HG02973 (cell line): ENCODE measurements around the gene ZBTB22.
A peak's percentile ranks its signal among the peaks of the same experiment; 100 is the strongest.
"Not testable (repeated sequence)": the region's sequence is repeated elsewhere in the genome, so short reads cannot be mapped to it uniquely, and the experiment has no call there.

Experiments used
- ATAC-seq: cut with Tn5 transposase; IDR thresholded peaks from one replicate; pipeline ENCODE4 v1.9.1; 2021; ENCODE audit warnings: moderate library complexity; ENCODE audit not compliant: unreplicated experiment

ZBTB22 gene, protein sequence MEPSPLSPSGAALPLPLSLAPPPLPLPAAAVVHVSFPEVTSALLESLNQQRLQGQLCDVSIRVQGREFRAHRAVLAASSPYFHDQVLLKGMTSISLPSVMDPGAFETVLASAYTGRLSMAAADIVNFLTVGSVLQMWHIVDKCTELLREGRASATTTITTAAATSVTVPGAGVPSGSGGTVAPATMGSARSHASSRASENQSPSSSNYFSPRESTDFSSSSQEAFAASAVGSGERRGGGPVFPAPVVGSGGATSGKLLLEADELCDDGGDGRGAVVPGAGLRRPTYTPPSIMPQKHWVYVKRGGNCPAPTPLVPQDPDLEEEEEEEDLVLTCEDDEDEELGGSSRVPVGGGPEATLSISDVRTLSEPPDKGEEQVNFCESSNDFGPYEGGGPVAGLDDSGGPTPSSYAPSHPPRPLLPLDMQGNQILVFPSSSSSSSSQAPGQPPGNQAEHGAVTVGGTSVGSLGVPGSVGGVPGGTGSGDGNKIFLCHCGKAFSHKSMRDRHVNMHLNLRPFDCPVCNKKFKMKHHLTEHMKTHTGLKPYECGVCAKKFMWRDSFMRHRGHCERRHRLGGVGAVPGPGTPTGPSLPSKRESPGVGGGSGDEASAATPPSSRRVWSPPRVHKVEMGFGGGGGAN

DNA sequence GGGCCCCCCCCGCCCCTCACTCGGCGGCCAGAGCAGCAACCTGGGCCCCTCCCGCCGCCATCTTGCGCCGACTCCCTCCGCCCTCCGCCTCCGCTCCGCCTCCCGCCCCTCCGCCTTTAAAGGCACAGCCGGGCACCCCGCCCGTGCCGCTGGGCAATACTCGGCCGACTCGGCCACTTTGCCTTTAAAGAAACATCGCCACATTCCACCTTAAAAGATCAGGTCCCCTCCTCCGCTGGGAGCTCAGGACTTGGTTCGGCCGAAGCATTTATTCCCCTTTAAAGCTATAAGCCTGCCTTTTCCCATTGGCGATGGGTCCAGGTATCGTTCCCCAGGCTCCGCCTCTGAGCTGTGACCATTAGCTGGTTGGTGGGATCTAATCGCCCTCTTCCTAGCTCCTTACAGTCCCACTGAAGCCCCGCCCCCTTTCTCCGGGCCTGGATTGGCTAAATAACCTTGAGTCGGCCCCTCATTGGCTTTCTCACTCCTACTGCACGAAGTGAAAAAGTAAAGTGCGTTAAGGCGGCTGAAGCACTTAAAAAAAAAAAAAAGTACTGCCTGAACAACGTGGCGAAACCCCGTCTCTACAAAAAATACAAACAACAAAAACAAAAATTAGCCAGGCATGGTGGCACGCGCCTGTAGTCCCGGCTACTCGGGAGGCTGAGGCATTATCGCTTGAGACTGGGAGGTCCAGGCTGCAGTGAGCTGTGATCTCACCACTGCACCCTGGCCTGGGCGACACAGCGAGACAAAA is at the start of gene ZBTB22:
TSS of gene ZBTB22 (minus strand) at position 76 of the 757 bp plus-strand sequence. CDS start 828 bp downstream, outside the sequence.
- ATAC-seq: peak; percentile 40

DNA sequence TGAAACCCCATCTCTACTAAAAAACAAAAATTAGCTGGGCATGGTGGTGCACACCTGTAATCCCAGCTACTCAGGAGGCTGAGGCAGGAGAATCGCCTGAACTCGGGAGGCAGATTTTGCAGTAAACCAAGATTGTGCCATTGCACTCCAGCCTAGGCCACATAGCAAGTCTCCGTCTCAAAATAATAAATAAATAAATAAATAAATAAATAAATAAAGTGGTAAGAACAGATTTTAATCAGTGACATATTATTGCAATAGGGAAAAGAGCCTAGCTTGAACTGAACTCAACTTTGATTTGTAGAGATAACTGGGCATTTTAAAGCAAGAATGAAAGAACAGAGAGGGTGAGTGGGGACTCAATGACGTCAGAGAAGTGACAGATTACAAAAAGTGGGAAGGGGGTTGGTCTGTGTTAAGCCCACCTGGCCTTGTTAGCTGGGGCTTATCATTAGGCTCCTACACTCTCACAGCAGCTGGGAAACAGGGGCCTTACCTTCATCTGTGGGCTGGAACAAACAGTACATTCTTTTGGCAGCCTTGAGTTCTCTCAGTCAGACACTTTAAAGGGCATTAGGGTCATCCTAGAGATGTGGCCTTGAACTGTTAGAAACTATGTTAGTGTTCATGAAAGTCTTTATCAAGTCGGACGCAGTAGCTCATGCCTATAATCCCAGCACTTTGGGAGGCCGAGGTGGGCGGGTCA is 49.6 kb upstream of the ZBTB22 start:
- ATAC-seq: no peak

DNA sequence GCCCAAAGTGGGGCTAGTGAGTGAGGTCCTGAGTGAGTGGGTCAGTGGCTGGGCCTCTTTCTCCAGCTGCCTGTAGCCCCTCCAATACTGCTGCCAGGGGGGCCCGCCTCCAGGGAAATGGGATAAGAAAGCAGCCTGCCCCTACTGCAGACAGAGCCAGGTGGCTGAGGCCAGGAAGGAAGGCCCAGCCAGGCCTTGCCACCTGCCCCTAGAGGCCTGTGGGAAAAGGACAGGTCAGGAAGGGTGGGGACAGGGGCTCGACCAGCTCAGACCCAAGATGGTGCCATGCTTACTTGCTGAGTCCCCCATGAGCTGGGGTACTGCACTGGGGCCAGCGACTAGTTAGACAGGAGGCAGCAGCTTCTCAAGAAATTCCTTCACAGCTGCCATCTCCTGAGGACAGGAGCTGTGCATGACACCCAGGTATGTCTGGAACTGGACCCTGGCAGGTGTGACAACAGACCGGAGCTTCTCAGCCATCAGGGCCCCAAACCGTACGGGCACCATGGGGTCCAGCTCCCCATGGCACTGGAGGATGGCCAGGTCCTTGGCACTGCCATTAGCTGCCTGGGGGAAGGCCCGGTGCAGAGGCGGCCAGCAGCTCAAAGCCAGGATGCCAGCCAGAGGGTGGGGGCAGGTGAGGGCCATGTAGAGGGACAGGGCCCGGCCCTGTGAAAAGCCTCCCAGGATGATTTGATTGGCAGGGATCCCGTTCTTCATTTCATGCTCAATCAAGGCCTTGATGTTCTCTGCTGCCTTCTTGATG is 47.8 kb upstream of the ZBTB22 start:
- ATAC-seq: not testable (repeated sequence)

DNA sequence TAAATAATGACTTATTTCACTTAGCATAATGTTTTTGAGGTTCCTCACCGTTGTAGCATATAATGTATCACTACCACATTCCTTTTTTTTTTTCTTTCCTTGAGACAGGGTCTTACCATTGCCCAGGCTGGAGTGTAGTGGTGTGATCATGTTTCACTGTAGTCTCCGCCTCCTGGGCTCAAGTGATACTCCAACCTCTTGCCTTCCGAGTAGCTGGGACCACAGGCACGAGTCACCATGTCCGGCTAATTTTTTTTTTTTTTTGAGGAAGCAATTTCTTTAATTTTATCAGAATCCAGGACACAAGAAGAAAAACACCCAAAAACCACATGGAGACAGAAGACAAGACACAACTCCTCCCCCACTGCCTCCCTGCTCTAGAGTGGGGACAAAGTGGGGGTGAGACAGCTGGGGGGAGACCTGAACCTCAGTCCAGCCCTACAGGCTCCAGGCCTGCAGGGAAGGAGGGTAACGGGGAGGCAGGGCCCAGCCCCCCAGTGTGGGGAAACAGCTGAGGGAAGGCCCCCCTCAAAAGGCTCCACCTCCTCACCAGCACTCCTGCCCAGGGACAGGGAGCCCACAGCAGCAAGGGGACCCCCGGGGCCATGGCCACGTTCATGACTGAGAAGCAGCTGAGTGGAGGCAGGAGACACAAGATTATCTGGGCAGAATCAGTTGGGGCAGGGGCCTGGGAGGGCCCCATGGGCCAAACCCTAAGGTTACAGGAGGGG is 47.1 kb upstream of the ZBTB22 start:
- not testable (repeated sequence) for ATAC-seq

DNA sequence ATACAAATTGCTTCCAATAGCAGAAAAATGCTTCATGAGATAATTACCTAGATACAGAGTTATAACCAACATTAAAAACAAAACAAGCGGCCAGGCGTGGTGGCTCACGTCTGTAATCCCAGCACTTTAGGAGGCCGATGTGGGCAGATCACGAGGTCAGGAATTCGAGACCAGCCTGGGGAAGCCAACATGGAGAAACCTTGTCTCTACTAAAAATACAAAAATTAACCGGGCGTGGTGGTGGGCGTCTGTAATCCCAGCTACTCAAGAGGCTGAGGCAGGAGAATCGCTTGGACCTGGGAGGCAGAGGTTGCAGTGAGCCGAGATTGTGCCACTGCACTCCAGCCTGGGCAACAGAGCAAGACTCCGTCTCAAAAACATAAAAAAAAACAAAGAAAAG is 45.9 kb upstream of the ZBTB22 start:
- ATAC-seq: not testable (repeated sequence)

DNA sequence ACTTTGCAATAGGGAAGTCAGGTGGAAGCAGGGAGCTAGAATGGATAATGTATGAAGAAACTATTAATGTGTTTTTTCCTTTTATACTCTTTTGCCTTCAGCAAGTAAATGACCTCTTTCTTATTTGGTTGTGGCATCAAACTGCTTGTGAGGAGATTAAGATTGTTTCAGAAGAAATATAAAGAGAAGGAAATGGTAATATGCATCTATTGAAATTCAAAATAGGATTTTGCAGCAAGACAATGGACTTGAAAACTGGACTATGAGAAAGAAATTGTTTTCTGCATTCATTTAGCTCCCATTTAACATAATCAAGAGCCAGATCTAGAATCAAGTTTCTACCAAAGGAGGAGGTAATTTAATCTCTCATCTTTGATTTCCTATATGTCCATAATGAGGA is 41.8 kb upstream of the ZBTB22 start:
- ATAC-seq: no peak

DNA sequence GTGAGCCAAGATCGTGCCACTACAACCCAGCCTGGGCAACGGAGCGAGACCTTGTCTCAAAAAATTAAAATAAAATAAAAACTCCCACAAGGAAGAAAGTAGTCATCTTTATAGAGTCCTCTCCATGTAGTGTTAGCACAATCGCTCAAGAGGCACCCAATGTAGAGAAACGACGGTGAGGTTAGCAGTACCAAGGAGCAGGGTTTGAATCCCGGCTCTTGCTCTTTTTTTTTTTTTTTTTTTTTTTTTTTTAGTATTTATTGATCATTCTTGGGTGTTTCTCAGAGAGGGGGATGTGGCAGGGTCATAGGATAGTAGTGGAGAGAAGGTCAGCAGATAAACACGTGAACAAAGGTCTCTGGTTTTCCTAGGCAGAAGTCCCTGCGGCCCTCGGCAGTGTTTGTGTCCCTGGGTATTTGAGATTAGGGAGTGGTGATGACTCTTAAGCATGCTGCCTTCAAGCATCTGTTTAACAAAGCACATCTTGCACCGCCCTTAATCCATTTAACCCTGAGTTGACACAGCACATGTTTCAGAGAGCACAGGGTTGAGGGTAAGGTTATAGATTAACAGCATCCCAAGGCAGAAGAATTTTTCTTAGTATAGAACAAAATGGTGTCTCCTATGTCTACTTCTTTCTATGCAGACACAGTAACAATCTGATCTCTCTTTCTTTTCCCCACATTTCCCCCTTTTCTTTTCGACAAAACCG is 39.8 kb upstream of the ZBTB22 start:
- ATAC-seq: not testable (repeated sequence)

DNA sequence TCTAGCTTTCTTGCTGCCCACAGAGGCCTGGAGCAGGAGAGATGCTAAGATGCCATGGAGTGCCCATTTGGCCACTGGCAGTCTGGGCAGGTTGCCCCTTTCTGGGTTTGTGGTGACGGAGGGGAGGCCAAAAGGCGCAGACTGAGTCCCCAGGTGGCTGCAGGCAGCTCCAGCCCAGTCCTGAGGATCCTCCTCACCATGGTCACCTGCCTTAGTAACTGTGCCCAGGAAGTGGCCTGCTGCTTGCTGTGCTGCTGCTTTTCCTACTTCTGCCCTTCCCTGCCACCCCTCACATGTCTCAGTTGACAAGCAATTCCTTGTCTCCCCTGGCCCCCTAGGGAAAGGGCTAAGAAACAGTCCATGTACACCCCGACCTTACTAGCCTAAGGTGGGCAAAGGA is 38.8 kb upstream of the ZBTB22 start:
- ATAC-seq: no peak

DNA sequence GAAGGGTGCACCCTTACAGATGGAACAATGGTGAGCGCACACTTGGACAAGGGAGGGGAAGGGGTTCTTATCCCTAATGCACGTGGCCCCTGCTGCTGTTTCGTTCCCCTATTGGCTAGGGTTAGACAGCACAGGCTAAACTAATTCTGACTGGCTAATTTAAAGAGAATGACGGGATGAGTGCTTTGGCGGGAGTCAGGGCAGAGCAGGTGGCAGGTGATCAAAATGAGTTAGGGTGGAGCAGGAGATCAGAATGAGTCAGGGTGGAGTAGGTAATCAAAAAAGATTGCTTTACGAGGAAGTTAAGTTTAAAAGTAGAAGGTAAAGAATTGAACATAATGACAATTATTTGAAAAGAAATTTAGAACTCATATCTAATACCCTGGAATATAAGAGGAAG is 38.3 kb upstream of the ZBTB22 start:
- ATAC-seq: not testable (repeated sequence)

DNA sequence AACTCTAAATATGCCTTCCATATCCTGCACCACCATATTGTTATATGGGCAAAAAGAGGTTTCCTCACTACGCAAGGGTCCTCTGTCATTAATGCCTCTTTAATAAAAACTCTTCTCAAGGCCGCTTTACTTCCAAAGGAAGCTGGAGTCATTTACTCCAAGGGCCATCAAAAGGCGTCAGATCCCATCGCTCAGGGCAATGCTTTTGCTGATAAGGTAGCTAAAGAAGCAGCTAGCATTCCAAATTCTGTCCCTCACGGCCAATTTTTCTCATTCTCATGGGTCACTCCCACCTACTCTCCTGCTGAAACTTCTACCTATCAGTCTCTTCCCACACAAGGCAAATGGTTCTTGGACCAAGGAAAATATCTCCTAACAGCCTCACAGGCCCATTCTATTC is 30.3 kb upstream of the ZBTB22 start:
- ATAC-seq: no peak

DNA sequence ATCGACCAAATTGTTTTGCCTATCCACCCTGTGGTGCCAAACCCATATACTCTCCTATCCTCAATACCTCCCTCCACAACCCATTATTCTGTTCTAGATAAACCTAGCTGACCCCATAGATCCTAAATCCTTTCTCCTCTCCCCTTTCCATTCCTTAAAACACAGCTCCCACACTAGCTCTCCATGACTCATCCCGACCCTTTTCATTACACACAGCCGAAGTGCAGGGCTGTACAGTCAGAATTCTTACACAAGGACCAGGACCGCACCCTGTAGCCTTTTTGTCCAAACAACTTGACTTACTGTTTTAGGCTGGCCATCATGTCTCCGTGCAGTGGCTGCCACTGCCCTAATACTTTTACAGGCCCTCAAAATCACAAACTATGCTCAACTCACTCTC is 29.4 kb upstream of the ZBTB22 start:
- not testable (repeated sequence) for ATAC-seq

DNA sequence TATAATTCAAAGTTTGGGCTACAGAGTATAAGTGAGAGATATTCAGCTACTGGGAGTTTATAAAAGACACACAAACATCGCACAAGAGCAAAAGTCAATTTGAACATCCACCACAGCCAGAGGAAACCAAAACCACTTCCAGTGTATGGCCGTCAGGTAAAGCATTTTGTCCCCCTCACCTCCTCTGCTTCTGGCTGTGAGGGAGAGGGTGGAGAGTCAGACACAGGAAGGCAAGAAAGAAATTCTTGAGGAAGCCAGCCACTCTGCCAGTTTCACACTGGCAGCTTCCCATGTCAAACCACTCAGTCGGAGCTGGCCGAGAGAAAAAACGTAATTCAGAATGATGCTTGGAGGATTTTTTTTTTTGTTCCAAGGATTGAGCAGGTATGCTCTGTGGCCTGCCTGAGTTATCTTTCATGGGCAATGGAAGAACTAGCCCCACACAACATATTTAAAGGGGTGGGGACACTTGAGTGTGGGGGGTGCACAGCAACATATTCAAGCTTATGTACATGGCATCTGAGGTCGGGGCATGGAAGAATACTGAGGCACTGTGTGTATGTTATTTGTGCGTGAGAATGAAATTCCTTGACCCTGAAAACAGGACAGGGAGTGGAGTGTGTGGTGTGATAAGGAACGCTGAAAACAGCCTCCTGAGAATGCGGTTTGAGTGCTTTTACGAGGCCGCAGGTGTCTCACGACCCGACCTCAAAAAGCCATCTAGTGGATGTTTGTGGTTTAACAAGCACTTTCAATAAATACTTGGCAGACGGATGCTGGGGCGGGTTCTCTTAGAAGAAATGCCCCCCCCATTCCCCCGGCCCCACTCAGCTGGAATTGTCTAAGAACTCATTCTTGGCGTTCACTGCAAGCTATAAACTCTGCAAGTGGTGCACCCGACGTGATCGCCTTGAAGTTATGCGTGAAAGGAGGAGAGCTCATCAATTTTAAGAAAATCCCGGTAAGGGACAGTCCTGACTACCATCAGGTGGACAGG is 27.5 kb upstream of the ZBTB22 start:
- ATAC-seq: no peak

DNA sequence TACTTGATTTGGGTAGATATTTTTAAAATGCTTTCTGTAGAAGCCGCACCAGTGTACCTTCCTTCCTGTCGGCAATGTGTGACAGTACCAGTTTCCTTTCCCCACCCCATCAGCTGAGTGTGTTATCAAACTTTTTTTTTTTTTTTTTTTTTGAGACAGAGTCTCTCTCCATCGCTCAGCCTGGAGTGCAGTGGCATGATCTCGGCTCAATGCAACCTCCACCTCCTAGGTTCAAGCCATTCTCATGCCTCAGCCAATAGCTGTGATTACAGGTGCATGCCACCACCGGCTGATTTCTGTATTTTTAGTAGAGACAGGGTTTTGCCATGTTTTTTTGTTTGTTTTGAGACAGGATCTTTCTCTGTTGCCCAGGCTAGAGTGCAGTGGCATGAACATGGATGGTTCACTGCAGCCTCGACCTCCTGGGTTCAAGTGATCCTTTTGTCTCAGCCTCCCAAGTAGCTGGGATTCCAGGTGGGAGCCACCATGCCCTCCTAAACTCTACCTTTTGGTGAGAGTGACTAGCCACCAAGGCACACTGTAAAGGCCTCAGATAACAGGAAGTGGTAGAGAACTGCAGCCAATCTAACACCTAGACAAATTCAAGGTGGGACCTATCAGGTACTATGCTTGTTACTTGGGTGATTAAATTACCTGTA is 26.5 kb upstream of the ZBTB22 start:
- ATAC-seq: no peak

DNA sequence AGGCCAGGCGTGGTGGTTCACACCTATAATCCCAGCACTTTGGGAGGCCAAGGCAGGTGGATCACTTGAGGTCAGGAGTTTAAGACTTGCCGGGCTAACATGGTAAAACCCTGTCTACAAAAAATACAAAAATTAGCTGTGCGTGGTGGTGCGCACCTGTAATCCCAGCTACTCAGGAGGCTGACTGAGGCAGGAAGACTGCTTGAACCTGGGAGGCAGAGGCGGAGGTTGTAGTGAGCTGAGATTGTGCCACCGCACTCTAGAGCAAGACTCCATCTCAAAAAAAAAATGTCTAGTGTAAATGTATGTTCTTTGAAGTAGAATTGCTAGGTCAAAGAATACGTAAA is 26.0 kb upstream of the ZBTB22 start:
- ATAC-seq: not testable (repeated sequence)

DNA sequence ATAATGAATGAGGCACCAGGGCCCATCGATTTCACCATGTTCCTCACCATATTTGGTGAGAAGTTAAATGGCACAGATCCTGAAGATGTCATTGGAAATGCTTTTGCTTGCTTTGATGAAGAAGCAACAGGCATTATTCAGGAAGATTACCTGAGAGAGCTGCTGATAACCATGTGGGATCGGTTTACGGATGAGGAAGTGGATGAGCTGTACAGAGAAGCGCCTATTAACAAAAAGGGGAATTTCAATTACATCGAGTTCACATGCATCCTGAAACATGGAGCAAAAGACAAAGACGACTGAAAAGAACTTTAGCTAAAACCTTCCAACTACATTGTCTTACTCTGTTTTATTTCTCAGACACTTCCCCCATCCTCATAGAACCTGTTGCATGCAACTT is 21.6 kb upstream of the ZBTB22 start:
- ATAC-seq: no peak

DNA sequence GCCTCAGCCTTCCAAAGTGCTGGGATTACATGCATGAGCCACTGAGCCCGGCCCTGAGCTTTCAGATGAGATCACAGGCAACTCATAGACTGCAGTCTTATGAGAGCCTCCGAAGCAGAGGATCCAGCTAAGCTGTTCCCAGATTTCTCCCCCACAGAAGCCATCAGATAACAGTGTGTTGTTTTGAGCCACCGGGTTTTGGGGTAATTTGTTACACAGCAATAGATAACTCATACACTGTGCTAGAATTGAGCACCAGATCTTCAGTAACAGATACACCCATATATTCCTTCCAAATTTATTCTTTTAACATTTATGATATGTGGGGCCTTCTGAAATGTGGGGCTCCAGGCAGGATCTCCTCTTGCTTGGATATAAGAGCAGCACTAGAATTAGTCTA is 19.0 kb upstream of the ZBTB22 start:
- no peak for ATAC-seq

DNA sequence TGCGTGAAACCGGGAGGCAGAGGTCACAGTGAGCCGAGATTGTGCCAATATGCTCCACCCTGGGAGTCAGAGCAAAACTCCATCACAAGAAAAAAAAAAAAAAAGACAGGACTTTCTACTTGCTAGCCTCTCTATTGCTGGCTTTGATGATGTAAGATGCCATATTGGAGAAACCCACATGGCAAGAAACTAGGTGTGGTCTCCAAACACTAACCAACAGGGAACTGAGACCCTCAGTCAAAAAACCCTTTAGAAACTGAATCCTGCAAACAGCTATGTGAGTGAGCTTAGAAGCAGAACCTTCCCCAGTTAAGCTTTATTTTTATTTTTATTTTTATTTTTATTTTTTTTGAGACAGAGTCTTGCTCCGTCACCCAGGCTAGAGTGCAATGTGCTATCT is 18.4 kb upstream of the ZBTB22 start:
- no peak for ATAC-seq
